Fibroblast of mammary gland (primary cell): ENCODE results near the gene DDX31.

Source experiments
- DNase-seq: peaks from one replicate; pipeline ENCODE4 v3.0.0-alpha.2; 2010; ENCODE audit warnings: low read depth
- H3K4me3 ChIP-seq: 2 replicates; pipeline ENCODE4 v1.5.1; 2011; ENCODE audit warnings: low read depth, mild to moderate bottlenecking, low read length, moderate library complexity; ENCODE audit not compliant: control insufficient read depth
- TF ChIP-seq, protein P1 (sequence below): conservative IDR thresholded peaks from 2 replicates; pipeline ENCODE4 v1.5.1; 2011; ENCODE audit warnings: low read depth, low read length, inconsistent platforms; ENCODE audit not compliant: control insufficient read depth, insufficient read depth

Gene DDX31

DNA sequence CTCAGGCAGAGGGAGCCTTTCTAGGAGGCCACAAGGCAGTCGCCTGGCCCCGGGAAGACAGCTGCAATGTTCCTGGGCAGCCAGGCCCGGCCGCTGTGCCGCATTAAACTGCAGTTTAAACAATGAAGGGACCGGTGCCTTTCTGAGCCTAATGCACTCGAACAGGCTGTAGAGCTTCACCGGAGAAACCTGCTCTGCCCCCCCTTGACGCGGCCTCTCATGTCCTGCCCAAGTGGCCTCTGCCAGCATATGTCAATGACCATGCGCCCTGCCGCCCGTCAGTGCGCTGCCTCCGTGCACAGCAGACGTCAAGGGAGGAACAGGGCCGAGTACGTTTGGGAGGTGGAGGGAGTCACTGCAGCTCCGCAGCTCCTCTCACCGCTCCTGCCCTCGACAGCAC is 125.8 kb downstream of the DDX31 start:
- TF ChIP-seq, protein P1, sequence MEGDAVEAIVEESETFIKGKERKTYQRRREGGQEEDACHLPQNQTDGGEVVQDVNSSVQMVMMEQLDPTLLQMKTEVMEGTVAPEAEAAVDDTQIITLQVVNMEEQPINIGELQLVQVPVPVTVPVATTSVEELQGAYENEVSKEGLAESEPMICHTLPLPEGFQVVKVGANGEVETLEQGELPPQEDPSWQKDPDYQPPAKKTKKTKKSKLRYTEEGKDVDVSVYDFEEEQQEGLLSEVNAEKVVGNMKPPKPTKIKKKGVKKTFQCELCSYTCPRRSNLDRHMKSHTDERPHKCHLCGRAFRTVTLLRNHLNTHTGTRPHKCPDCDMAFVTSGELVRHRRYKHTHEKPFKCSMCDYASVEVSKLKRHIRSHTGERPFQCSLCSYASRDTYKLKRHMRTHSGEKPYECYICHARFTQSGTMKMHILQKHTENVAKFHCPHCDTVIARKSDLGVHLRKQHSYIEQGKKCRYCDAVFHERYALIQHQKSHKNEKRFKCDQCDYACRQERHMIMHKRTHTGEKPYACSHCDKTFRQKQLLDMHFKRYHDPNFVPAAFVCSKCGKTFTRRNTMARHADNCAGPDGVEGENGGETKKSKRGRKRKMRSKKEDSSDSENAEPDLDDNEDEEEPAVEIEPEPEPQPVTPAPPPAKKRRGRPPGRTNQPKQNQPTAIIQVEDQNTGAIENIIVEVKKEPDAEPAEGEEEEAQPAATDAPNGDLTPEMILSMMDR = no peak
- H3K4me3 ChIP-seq = no peak overlapping the region
- no peak for DNase-seq

DNA sequence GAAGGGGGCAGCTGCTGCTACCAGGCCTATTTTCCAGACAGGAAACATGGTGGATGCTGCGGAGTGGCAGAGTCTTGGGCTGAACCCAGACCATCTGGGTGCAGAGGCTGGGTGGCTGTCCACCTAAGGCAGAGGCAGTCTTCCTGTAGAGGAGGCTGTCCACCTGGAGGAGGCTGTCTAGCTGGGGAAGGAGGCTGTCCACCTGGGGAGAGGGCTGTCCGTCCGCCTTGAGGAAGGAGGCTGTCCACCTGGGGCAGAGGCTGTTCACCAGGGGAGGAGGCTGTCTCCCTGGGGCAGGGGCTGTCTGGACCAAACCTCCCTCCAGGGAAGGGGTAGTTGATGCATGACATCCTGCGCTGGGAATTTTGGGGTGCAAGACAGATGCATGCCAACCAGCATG is 126.5 kb downstream of the DDX31 start:
- DNase-seq = no peak
- no peak overlapping the region for H3K4me3 ChIP-seq

More for the DNA sequence above, 126.5 kb downstream of the DDX31 start:
- TF ChIP-seq, protein P1 = no peak
